ENCODE data around the gene PNMA6F.

PNMA6F gene

DNA sequence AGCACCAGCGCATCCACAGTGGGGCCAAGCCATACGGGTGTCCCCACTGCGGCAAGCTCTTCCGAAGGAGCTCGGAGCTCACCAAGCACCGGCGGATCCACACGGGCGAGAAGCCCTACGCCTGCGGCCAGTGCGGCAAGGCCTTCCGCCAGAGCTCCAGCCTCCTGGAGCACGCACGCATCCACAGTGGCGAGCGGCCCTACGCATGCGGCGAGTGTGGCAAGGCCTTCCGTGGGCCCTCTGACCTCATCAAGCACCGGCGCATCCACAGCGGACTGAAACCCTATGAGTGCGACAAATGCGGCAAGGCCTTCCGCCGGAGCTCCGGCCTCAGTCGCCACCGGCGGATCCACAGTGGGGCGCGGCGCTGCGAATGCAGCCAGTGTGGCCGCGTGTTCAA lies 26.0 kb upstream of the PNMA6F start:
- TF ChIP-seq, protein P1, sequence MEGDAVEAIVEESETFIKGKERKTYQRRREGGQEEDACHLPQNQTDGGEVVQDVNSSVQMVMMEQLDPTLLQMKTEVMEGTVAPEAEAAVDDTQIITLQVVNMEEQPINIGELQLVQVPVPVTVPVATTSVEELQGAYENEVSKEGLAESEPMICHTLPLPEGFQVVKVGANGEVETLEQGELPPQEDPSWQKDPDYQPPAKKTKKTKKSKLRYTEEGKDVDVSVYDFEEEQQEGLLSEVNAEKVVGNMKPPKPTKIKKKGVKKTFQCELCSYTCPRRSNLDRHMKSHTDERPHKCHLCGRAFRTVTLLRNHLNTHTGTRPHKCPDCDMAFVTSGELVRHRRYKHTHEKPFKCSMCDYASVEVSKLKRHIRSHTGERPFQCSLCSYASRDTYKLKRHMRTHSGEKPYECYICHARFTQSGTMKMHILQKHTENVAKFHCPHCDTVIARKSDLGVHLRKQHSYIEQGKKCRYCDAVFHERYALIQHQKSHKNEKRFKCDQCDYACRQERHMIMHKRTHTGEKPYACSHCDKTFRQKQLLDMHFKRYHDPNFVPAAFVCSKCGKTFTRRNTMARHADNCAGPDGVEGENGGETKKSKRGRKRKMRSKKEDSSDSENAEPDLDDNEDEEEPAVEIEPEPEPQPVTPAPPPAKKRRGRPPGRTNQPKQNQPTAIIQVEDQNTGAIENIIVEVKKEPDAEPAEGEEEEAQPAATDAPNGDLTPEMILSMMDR (conservative IDR thresholded peaks at IDR 0.05; ENCODE audit: low read length) = no peak
- DNase-seq (ENCODE audit: low read depth) = no peak
- H3K4me3 ChIP-seq (ENCODE audit: low read length) = no peak overlapping the region

DNA sequence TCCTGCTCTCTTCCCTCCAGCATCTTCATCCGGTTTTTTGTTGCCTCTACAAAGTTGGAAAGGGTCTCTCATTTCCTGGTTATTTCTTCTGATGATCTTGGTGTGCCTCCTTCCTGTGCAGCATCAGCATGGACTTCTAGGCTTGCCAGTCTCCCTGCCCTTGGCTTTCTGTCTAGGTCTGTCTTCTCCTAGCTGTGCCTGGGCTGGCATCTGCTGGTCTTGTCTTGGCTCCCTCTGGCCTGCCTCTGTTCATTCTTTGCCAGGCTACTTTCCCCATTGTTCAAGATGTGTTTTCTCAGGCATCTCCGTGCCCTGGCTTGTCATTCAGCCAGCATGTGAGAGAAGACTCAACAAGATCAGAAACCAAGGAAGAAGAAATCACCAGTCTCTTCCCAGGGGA lies 22.1 kb upstream of the PNMA6F start:
- TF ChIP-seq, protein P1 (conservative IDR thresholded peaks at IDR 0.05; ENCODE audit: low read length) = no peak
- no peak overlapping the region for H3K4me3 ChIP-seq (ENCODE audit: low read length)
- no peak for DNase-seq (ENCODE audit: low read depth)

DNA sequence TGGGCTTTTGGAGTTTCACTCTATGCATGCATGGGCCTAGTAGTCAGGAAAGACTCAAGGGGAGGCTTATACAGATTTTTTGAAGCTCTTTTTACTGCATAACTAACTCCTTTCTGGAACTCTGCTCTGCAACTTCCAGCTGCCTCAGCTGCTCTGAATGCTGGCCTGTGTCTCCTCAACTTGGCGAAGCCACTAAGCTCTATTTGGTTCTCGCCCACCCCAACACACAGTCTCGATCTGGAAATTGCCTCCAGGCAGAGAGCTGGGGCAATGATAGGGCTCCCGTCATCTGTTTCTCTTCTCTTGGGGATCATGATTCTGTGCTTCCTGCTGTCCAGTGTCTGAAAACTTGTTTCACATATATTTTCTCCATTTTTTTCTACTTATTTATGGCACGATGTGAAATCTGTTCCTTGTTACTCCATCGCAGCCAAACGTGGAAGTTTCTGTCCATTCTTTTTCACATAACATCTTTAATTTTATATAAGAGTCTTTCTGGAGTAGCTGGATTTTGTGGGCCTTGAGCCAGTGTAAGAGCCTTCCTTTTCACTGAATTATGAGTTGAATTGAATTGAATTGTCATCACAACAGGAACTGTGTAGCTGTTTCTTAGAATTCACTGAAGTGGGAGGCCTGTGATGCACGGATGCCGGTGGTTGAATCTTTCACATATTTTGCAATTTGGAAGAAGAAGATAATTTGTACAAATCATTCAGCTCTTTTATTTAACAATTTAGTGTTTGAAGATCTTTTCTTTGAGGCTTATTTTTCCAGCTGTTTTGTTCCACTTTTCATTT lies 21.4 kb upstream of the PNMA6F start:
- H3K4me3 ChIP-seq (ENCODE audit: low read length) = no peak overlapping the region
- DNase-seq (ENCODE audit: low read depth) = peak; percentile 13
- TF ChIP-seq, protein P1 (conservative IDR thresholded peaks at IDR 0.05; ENCODE audit: low read length) = no peak

DNA sequence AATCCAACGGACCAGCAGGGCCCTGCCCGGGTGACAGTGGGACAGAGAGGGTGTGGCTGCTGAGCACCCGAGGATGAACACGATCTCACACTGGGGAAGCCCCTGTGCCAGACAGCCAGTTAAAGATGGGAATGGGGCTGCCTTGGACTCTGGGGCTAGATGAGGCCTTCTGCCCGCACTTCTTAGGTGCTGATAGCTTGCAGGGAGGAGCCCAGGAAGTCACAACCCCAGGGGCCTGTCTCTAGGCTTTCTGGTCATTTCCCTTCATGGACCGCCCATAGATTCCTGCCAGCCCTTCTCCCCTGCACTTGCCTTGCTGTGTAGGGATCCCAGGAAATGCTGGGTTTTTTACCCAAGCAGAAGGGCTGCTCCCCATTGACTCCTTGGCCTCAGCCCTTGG lies 18.5 kb upstream of the PNMA6F start:
- no peak overlapping the region for H3K4me3 ChIP-seq (ENCODE audit: low read length)
- DNase-seq (ENCODE audit: low read depth) = no peak
- TF ChIP-seq, protein P1 (conservative IDR thresholded peaks at IDR 0.05; ENCODE audit: low read length) = no peak

DNA sequence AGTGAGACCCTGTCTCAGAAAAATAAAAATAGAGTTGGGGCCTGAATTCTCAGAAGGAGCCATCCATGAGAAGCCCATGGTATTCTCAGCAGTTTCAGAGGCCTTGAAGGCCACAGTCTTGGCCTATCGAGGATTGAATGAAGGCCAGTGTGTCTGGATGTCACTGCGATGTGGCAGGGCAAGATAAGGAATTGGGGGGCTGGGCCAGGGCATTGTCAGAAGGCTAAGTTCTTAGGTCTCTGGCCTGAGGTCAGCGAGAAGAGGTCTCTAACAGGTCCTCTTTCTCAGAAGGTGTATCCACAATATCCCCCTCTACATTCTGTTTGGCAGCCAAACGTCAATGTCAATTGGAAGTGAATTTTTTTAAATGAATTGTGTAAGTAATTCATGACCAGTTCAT lies 18.1 kb upstream of the PNMA6F start:
- no peak for DNase-seq (ENCODE audit: low read depth)
- no peak overlapping the region for H3K4me3 ChIP-seq (ENCODE audit: low read length)
- TF ChIP-seq, protein P1 (conservative IDR thresholded peaks at IDR 0.05; ENCODE audit: low read length) = no peak

DNA sequence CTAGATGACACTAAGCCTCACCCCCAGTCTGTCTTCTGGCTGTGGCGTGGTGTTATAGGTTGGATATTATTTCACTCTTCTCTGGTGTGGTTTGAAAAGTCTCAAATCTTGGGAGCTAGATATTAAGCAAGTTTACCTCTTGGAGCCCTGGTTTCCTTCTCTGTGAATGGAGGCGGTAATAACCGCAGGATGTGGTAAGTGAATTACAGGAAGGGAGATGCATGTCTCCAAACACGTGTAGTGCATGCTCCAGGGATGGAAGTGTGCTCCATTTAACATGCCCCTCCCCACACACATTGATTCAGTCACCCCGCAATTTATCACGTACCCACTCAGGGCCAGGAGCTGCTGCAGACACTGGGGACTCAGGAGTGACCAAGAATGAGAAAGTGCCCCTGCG lies 17.3 kb upstream of the PNMA6F start:
- TF ChIP-seq, protein P1 (conservative IDR thresholded peaks at IDR 0.05; ENCODE audit: low read length) = no peak
- H3K4me3 ChIP-seq (ENCODE audit: low read length) = no peak overlapping the region
- DNase-seq (ENCODE audit: low read depth) = no peak

DNA sequence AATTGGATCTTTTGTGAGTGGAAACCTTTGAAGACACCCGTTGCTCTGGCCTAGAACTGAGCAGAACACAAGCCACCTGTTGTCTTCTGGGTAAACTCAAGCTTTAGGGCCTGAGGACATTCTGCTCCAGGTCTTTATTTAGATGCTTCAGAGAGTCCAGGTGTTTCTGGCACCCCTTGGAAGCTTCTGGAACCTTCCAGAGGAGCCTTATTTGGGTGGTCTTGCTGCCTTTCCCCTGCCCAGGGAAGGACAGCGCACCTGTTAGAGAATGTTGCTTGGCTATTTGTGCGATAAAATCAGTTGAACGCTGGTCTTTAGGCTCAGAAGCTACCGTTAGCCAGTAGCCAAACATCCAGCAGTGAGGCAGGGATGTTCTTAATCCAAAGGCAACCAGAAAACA lies 15.4 kb upstream of the PNMA6F start:
- H3K4me3 ChIP-seq (ENCODE audit: low read length) = no peak overlapping the region
- no peak for DNase-seq (ENCODE audit: low read depth)
- TF ChIP-seq, protein P1 (conservative IDR thresholded peaks at IDR 0.05; ENCODE audit: low read length) = no peak

All from AG10803 (cell line).